SU-DHL-6 (cell line): ENCODE data around the gene TMEM198.

Source experiments
- H2AFZ ChIP-seq: fragments of 200-600 bp; sonication (generic); 2 replicates; pipeline ENCODE4 v1.6.1; 2014; ENCODE audit warnings: low read depth, mild to moderate bottlenecking, moderate library complexity, mixed read lengths, antibody characterized with exemption, low read length; ENCODE audit not compliant: severe bottlenecking
- H3F3A ChIP-seq: fragments of 200-600 bp; shearing (Covaris generic); 2 replicates; pipeline ENCODE4 v1.6.0; 2016; ENCODE audit warnings: antibody characterized with exemption, mild to moderate bottlenecking; ENCODE audit not compliant: insufficient read depth
- H3K27ac ChIP-seq: fragments of 200-600 bp; sonication (generic); 2 replicates; pipeline ENCODE4 v1.5.1; 2016; ENCODE audit warnings: low read depth, mild to moderate bottlenecking, low read length, moderate library complexity, mixed read lengths
- H3K27me3 ChIP-seq: fragments of 200-600 bp; sonication (generic), shearing (Covaris generic); 2 replicates; pipeline ENCODE4 v1.6.0; 2014; ENCODE audit warnings: mild to moderate bottlenecking, low read length
- H3K36me3 ChIP-seq: fragments of 200-600 bp; sonication (generic); 2 replicates; pipeline ENCODE4 v1.6.1; 2014; ENCODE audit warnings: mild to moderate bottlenecking, low read length, mixed read lengths
- H3K4me2 ChIP-seq: fragments of 300-600, 200-600 bp; shearing (Covaris generic), sonication (generic); 2 replicates; pipeline ENCODE4 v1.6.0; 2014; ENCODE audit warnings: low read length, low read depth, mild to moderate bottlenecking; ENCODE audit not compliant: poor library complexity, severe bottlenecking
- H3K4me3 ChIP-seq: fragments of 200-600 bp; sonication (generic); 2 replicates; pipeline ENCODE4 v1.5.1; 2014; ENCODE audit warnings: antibody characterized with exemption, low read length, mild to moderate bottlenecking, mixed read lengths; ENCODE audit not compliant: insufficient read depth, poor library complexity, severe bottlenecking
- H3K79me2 ChIP-seq: fragments of 200-600 bp; sonication (generic); 2 replicates; pipeline ENCODE4 v1.6.1; 2014; ENCODE audit warnings: mild to moderate bottlenecking, low read length, moderate library complexity; ENCODE audit not compliant: insufficient read depth
- H3K9ac ChIP-seq: fragments of 200-600 bp; sonication (generic); 2 replicates; pipeline ENCODE4 v1.7.0; 2014; ENCODE audit warnings: mild to moderate bottlenecking, low read length
- H3K9me2 ChIP-seq: fragments of 200-600 bp; sonication (generic); replicated peaks from 2 replicates; pipeline ENCODE4 v1.6.1; 2014; ENCODE audit warnings: low read length; ENCODE audit not compliant: insufficient read depth
- H3K9me3 ChIP-seq: fragments of 200-600 bp; sonication (generic); 2 replicates; pipeline ENCODE4 v1.6.1; 2014; ENCODE audit warnings: low read length, mixed read lengths; ENCODE audit not compliant: insufficient read depth
- H4K20me1 ChIP-seq: fragments of 200-600 bp; sonication (generic); 2 replicates; pipeline ENCODE4 v1.6.1; 2014; ENCODE audit warnings: low read depth, mild to moderate bottlenecking, antibody characterized with exemption, low read length, moderate library complexity, mixed read lengths
- EZH2phosphoT487 ChIP-seq: fragments of 200-600 bp; sonication (generic), shearing (Covaris generic); conservative IDR thresholded peaks from 2 replicates; pipeline ENCODE4 v1.6.1; 2018; ENCODE audit warnings: mild to moderate bottlenecking, antibody characterized with exemption, low read length, moderate library complexity, mixed read lengths
- TF ChIP-seq, protein P1 (sequence below): fragments of 200-600 bp; sonication (generic); IDR thresholded peaks from one replicate; pipeline ENCODE4 v1.5.1; 2017; ENCODE audit warnings: antibody characterized with exemption, mild to moderate bottlenecking, low read length, moderate library complexity; ENCODE audit not compliant: insufficient read depth, poor library complexity, severe bottlenecking

TMEM198 gene

GRCh38 chr2:219509780-219510511, 33.9 kb upstream of the TMEM198 start:
- Histone ChIP-seq H3K9me3 (no peaks in the 10 kb centered on the region), H3K4me2 (no peak overlapping the region), H3K4me3 (no peak overlapping the region), H4K20me1 (no peaks in the 10 kb centered on the region), H2AFZ (no peak overlapping the region), H3K9ac (no peak overlapping the region), H3K9me2 (no peaks in the 10 kb centered on the region), H3K79me2 (no peaks in the 10 kb centered on the region), H3F3A (no peaks in the 10 kb centered on the region), H3K27me3 (no peaks in the 10 kb centered on the region), H3K27ac (no peak overlapping the region), H3K36me3 (no peaks in the 10 kb centered on the region)
- TF ChIP-seq, protein P1, sequence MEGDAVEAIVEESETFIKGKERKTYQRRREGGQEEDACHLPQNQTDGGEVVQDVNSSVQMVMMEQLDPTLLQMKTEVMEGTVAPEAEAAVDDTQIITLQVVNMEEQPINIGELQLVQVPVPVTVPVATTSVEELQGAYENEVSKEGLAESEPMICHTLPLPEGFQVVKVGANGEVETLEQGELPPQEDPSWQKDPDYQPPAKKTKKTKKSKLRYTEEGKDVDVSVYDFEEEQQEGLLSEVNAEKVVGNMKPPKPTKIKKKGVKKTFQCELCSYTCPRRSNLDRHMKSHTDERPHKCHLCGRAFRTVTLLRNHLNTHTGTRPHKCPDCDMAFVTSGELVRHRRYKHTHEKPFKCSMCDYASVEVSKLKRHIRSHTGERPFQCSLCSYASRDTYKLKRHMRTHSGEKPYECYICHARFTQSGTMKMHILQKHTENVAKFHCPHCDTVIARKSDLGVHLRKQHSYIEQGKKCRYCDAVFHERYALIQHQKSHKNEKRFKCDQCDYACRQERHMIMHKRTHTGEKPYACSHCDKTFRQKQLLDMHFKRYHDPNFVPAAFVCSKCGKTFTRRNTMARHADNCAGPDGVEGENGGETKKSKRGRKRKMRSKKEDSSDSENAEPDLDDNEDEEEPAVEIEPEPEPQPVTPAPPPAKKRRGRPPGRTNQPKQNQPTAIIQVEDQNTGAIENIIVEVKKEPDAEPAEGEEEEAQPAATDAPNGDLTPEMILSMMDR = peak; percentile 48
- no peak for TF ChIP-seq EZH2phosphoT487

GRCh38 chr2:219510512-219511135, 33.2 kb upstream of the TMEM198 start:
- Histone ChIP-seq H3K9ac (no peak overlapping the region), H3K79me2 (no peaks in the 10 kb centered on the region), H3K9me3 (no peaks in the 10 kb centered on the region), H3K9me2 (no peaks in the 10 kb centered on the region), H3F3A (no peaks in the 10 kb centered on the region), H3K27me3 (no peaks in the 10 kb centered on the region), H3K36me3 (no peaks in the 10 kb centered on the region), H2AFZ (no peak overlapping the region), H3K4me2 (no peak overlapping the region), H3K27ac (no peak overlapping the region), H4K20me1 (no peaks in the 10 kb centered on the region), H3K4me3 (no peak overlapping the region)
- TF ChIP-seq, protein P1 = no peak
- no peak for TF ChIP-seq EZH2phosphoT487

DNA sequence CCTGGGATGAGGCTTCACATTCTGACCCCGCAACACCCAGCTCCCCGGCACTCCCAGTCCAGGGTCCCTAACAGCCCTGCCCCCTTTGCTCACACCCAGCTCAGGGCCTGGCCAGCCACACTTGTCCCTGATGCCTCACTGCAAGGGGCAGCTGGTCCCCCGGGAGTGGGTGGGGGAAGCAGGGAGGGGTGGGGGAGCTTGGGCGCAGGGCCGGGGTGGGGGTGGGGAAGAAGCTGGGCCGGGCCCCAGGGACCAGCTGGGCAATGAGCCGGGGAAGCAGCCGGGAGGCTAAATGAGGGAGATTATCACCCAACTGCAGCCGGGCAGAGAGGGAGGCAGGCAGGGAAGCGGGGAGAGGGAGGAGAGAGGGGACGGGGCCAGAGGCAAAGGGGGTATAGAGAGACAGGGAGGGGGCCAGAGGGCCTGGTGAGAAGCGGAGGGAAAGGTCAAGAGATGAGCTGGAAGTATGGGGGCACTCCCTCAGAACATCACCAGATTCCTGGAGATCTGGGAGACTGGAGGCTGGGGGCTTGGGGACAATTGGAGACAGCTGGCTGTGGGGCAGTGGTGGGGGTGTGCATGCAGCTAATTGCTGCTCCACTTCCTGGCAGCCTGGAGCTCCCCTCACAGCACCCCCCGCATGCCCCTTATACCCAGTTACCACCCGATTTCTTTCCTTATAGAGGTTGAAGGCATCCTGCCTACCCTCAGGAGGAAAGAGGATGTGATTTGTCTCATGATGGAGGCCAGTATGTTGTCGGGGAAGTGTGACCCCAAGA, 32.1 kb upstream of the TMEM198 start:
- TF ChIP-seq, protein P1 = no peak
- no peak for TF ChIP-seq EZH2phosphoT487
- Histone ChIP-seq H4K20me1 (no peaks in the 10 kb centered on the region), H3K9me3 (no peaks in the 10 kb centered on the region), H3F3A (no peaks in the 10 kb centered on the region), H3K9me2 (no peaks in the 10 kb centered on the region), H3K9ac (no peak overlapping the region), H3K4me2 (no peak overlapping the region), H3K27me3 (no peaks in the 10 kb centered on the region), H3K36me3 (no peaks in the 10 kb centered on the region), H2AFZ (no peak overlapping the region), H3K4me3 (no peak overlapping the region), H3K27ac (no peak overlapping the region), H3K79me2 (no peaks in the 10 kb centered on the region)
